NCI-H526 (cell line): ENCODE data around the gene AGPAT4.
"Not testable (repeated sequence)": the region's sequence is repeated elsewhere in the genome, so short reads cannot be mapped to it uniquely, and the experiment has no call there.

Experiments
- DNase-seq, 2 experiments: peaks; one replicate each; lab custom pipeline; 2025; lab: John Stamatoyannopoulos, UW

Gene AGPAT4

GRCh38 chr6:161138543-161139303 lies 135.1 kb downstream of the AGPAT4 start:
- DNase-seq, result no peak

GRCh38 chr6:161137839-161138542 lies 135.9 kb downstream of the AGPAT4 start:
- DNase-seq, result no peak

- no peak for DNase-seq
Observed at GRCh38 chr6:161137320-161137719, 136.5 kb downstream of the AGPAT4 start.

- no peak for DNase-seq
Observed at GRCh38 chr6:161136655-161137054, 137.2 kb downstream of the AGPAT4 start.

GRCh38 chr6:161135695-161136591 lies 137.9 kb downstream of the AGPAT4 start:
- no peak for DNase-seq

GRCh38 chr6:161134550-161135298 lies 139.1 kb downstream of the AGPAT4 start:
- DNase-seq, result no peak

GRCh38 chr6:161133963-161134362 lies 139.9 kb downstream of the AGPAT4 start:
- DNase-seq, result no peak

GRCh38 chr6:161132384-161132783 lies 141.5 kb downstream of the AGPAT4 start:
- no peak for DNase-seq

GRCh38 chr6:161130967-161131766 lies 142.7 kb downstream of the AGPAT4 start:
- DNase-seq, result no peak

- DNase-seq, result no peak
Observed at GRCh38 chr6:161130541-161130940, 143.3 kb downstream of the AGPAT4 start.

GRCh38 chr6:161128680-161129196 lies 145.1 kb downstream of the AGPAT4 start:
- DNase-seq, result no peak

- no peak for DNase-seq
Observed at GRCh38 chr6:161128230-161128629, 145.6 kb downstream of the AGPAT4 start.

GRCh38 chr6:161127071-161127740 lies 146.7 kb downstream of the AGPAT4 start:
- DNase-seq, result no peak

- DNase-seq, result no peak
Observed at GRCh38 chr6:161125591-161125990, 148.3 kb downstream of the AGPAT4 start.

GRCh38 chr6:161123319-161123718 lies 150.5 kb downstream of the AGPAT4 start:
- not testable (repeated sequence) for DNase-seq

- DNase-seq, result no peak
Observed at GRCh38 chr6:161117942-161118341, 155.9 kb downstream of the AGPAT4 start.

GRCh38 chr6:161117308-161117707 lies 156.6 kb downstream of the AGPAT4 start:
- DNase-seq, result no peak

- DNase-seq, result no peak
Observed at GRCh38 chr6:161116554-161116953, 157.3 kb downstream of the AGPAT4 start.

GRCh38 chr6:161115468-161115867 lies 158.4 kb downstream of the AGPAT4 start:
- DNase-seq, result no peak

GRCh38 chr6:161111261-161111660 lies 162.6 kb downstream of the AGPAT4 start:
- no peak for DNase-seq
